RWPE1 (cell line): Measurements from ENCODE around the gene CASZ1.

Experiments used
- CTCF ChIA-PET: fragments of 350-600 bp; sonication (Branson Sonifier 250); formaldehyde crosslinking; extraction: SDS; loops from one replicate; lab custom pipeline; 2021; lab: Yijun Ruan, JAX
- POLR2A ChIA-PET: fragments of 400-600 bp; formaldehyde crosslinking; extraction: SDS; loops from one replicate; lab custom pipeline; 2020; ENCODE audit warnings: antibody characterized with exemption; ENCODE audit not compliant: low non-redundant PET; lab: Yijun Ruan, JAX
- DNase-seq: peaks from one replicate; pipeline ENCODE4 v3.0.0; 2012; ENCODE audit warnings: low spot score
- H3K27ac ChIP-seq: fragments of 450-650 bp; 2 replicates; pipeline ENCODE4 v1.5.1; 2017
- TF ChIP-seq, protein P1 (sequence below): fragments of 450-650 bp; conservative IDR thresholded peaks from 2 replicates; pipeline ENCODE4 v1.5.1; 2017; ENCODE audit warnings: low read depth, mild to moderate bottlenecking

The CASZ1 gene

DNA sequence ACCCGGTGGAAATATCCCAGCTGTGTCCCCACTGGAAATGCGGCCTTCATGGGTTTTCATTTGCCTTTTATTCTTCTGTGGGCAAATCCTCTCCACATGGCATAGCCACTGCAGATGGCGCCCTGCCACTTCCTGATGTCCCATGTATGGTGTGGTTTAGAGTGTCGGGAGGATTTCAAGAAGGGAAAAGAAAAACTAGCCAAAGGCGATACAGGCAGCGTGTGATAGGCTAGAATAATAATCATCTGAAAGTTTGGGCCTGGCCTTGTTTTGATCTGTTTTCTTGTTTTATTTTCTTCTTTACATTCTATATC lies 198.1 kb downstream of the CASZ1 start:
- DNase-seq: no peak
- ChIA-PET POLR2A (no interaction called here), CTCF (no interaction called here)
- TF ChIP-seq, protein P1, sequence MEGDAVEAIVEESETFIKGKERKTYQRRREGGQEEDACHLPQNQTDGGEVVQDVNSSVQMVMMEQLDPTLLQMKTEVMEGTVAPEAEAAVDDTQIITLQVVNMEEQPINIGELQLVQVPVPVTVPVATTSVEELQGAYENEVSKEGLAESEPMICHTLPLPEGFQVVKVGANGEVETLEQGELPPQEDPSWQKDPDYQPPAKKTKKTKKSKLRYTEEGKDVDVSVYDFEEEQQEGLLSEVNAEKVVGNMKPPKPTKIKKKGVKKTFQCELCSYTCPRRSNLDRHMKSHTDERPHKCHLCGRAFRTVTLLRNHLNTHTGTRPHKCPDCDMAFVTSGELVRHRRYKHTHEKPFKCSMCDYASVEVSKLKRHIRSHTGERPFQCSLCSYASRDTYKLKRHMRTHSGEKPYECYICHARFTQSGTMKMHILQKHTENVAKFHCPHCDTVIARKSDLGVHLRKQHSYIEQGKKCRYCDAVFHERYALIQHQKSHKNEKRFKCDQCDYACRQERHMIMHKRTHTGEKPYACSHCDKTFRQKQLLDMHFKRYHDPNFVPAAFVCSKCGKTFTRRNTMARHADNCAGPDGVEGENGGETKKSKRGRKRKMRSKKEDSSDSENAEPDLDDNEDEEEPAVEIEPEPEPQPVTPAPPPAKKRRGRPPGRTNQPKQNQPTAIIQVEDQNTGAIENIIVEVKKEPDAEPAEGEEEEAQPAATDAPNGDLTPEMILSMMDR: no peak
- H3K27ac ChIP-seq: peak overlapping the region; percentile 43

DNA sequence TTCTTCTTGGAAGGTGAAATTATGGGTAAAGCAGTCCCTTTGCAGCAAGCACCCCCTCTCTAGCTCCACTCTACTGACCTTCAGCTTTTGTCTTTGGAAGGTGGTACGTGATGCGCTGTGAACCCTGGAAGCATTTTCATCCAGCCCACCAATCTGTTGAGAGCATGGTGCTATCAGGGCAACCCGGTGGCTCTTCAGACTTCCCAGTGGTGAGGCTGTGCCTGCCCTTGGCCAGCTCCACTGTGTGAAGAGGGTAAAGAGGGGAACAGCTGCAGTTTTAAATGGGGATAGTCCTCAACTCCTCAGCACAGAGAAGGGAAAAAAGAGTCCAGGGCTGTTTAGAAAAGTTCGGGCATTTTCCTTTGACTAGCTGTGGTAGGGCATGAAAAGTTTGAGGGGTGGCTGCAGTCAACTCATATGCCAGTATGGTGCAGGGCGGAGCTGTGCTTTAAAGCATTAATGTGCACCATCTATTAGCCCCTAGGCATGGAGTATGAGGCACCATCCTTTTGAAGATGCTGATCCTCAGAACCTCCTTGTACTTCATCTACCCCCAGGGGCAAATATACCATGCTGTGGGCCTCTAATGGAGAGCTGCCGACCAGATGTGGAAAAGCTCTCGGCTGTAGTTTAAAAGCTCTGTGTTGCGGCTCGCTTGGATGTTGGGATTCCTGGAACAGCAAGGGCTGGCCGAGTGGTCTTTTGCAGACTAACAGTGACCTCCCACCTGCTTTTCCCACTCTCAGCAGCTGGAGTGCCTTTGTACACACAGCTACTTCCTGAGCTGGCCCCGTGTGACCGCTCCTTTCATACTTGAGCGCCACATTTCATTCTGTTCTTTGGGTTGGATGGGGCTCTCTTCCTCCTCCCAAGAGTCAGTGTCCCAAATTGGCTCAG lies 198.7 kb downstream of the CASZ1 start:
- DNase-seq: no peak
- TF ChIP-seq, protein P1: no peak
- POLR2A ChIA-PET: no interaction called here
- CTCF ChIA-PET: interaction anchor here (0.5 kb wide), 1 partner anchor 233 kb away, joined by 4 read pairs; no protein-coding TSS in a partner anchor
- peak overlapping the region; percentile 43 for H3K27ac ChIP-seq

DNA sequence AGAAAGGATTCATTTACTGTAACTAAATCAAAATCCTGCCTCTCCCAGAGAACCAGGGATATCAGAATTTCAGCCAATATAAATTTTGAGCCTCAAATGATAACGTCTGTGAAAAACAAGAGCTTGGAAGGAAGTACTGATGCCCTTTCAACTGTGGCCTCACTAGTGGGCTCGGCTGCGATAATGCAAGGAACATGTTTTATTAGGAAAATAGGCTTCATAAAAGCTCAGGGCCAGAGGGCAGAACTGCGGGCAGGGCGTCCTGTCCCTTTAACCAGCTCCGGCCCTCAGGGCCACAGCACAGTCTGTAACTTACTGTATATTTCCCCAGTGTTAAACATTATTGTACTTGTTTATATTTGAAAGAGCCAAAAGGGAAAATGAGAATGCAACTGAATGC lies 199.7 kb downstream of the CASZ1 start:
- DNase-seq: no peak
- TF ChIP-seq, protein P1: no peak
- peak overlapping the region; percentile 43; the same call in 1 of the 2 replicates for H3K27ac ChIP-seq
- POLR2A ChIA-PET: no interaction called here
- CTCF ChIA-PET: interaction anchor here (0.7 kb wide), 2 partner anchors 60 to 366 kb away, joined by 3 read pairs; no protein-coding TSS in a partner anchor

DNA sequence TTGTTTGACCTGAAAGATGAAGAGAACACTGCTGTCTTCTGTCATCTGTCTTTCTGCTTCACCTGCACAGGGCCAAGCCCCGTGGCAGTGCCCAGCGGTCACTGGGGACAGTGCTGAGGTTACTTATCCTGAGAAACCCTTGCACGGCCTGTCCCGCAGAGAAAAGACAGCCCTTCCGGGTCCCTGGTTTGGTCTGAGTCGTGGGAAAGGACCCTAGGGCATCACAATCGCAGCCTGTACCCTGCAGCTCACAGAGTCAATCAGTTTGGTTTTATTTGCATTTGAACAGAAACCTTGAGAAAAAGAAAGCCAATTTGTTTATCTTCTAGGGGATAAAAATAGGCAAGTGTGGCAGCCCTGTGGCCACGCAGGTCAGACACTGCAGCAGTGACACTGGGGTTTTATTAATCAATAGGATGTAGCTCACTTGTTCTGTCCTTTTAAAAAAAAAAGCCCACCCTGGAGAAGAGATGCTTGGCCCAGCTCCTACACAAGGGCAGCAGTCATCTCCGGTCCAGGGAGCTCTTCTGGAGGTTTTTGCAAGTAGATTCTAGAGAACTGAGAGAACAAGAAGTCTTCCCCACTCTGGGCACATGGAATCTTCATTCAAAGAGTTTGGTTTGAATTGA lies 201.7 kb downstream of the CASZ1 start:
- H3K27ac ChIP-seq: no peak overlapping the region
- POLR2A ChIA-PET: no interaction called here
- DNase-seq: no peak
- TF ChIP-seq, protein P1: no peak
- CTCF ChIA-PET: no interaction called here

DNA sequence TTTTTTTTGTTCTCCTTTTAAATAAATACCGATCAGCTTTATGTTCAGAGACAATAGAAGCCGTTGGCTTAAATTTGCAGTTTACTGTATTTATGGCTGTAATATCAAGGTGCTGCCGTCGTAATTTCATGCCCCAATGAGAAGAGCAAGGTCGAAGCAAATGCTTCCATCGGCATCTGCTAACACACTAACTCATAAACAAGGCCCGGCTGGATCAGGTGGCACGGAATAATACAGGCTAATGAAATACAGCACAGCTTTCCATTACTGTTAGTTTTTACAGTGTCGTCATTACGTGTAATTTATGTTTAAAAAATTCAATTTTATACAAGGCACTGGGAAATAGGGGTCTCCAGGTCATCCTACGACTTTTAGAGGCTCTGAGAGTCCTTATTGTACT lies 202.7 kb downstream of the CASZ1 start:
- H3K27ac ChIP-seq: no peak overlapping the region
- no peak for DNase-seq
- TF ChIP-seq, protein P1: no peak
- ChIA-PET POLR2A (no interaction called here), CTCF (no interaction called here)

DNA sequence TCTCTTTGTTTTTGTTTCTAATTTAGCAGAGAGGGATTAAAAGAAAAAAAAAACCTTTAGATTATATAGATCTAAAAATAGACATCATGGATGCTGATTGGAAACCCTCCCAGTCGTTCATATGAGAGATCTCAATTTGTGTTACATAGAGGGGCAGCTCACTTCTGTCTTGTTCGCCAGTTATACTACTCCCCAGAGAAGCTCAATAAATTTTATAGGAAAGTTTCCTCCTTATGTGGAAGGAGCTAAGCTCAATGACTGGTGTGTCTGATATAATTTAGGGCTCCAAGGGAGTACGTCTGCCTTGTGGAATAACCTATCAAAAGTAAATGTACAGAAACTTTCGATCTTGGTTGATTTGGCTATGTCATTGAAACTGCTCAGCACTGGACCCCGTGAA lies 204.1 kb downstream of the CASZ1 start:
- H3K27ac ChIP-seq: no peak overlapping the region
- no peak for DNase-seq
- TF ChIP-seq, protein P1: no peak
- CTCF ChIA-PET: no interaction called here
- POLR2A ChIA-PET: no interaction called here
